ES-I3 (cell line): Measurements from ENCODE around the gene GNAI2.
"Not testable (repeated sequence)": the region's sequence is repeated elsewhere in the genome, so short reads cannot be mapped to it uniquely, and the experiment has no call there.

ENCODE experiments used
- H3K36me3 ChIP-seq: 2 replicates; pipeline ENCODE4 v1.6.1; 2013; ENCODE audit warnings: mild to moderate bottlenecking, low read length, control low read depth, moderate library complexity; ENCODE audit not compliant: insufficient read depth
- H3K4me1 ChIP-seq: 2 replicates; pipeline ENCODE4 v1.6.1; 2013; ENCODE audit warnings: mild to moderate bottlenecking, control low read depth, low read length; ENCODE audit not compliant: insufficient read depth
- H3K9ac ChIP-seq: 2 replicates; pipeline ENCODE4 v1.6.1; 2013; ENCODE audit warnings: low read depth, mild to moderate bottlenecking, low read length, moderate library complexity
- H3K9me3 ChIP-seq: 2 replicates; pipeline ENCODE4 v1.6.1; 2013; ENCODE audit warnings: mild to moderate bottlenecking, low read length, moderate library complexity; ENCODE audit not compliant: control insufficient read depth, insufficient read depth

Gene GNAI2

GRCh38 chr3:50241163-50241562 lies 5.2 kb downstream of the GNAI2 start:
- Histone ChIP-seq H3K9ac (peak overlapping the region; percentile 33; the same call in 1 of the 2 replicates), H3K36me3 (no peaks in the 10 kb centered on the region; the same call in 1 of the 2 replicates), H3K9me3 (no peaks in the 10 kb centered on the region), H3K4me1 (peaks cover 49% of the 10 kb centered on the region)

GRCh38 chr3:50241713-50242380 lies 5.8 kb downstream of the GNAI2 start:
- Histone ChIP-seq H3K9ac (peak overlapping the region; percentile 33; the same call in 1 of the 2 replicates), H3K9me3 (no peaks in the 10 kb centered on the region), H3K36me3 (no peaks in the 10 kb centered on the region; the same call in 1 of the 2 replicates), H3K4me1 (peaks cover 55% of the 10 kb centered on the region)

- Histone ChIP-seq H3K9me3 (no peaks in the 10 kb centered on the region), H3K4me1 (peaks cover 61% of the 10 kb centered on the region), H3K9ac (no peak overlapping the region), H3K36me3 (no peaks in the 10 kb centered on the region; the same call in 1 of the 2 replicates)
Observed at GRCh38 chr3:50242381-50242770, 6.4 kb downstream of the GNAI2 start.

- no peaks in the 10 kb centered on the region; the same call in 1 of the 2 replicates for H3K36me3 ChIP-seq
- no peak overlapping the region for H3K9ac ChIP-seq
- peaks cover 61% of the 10 kb centered on the region for H3K4me1 ChIP-seq
- no peaks in the 10 kb centered on the region for H3K9me3 ChIP-seq
Observed at GRCh38 chr3:50242851-50243542, 7.0 kb downstream of the GNAI2 start.

GRCh38 chr3:50243543-50243895 lies 7.5 kb downstream of the GNAI2 start:
- no peak overlapping the region for H3K9ac ChIP-seq
- H3K9me3 ChIP-seq = no peaks in the 10 kb centered on the region
- peaks cover 61% of the 10 kb centered on the region for H3K4me1 ChIP-seq
- no peaks in the 10 kb centered on the region; the same call in 1 of the 2 replicates for H3K36me3 ChIP-seq

GRCh38 chr3:50244813-50245212 lies 8.8 kb downstream of the GNAI2 start:
- not testable (repeated sequence) for H3K9me3 ChIP-seq, H3K36me3 ChIP-seq, H3K9ac ChIP-seq
- H3K4me1 ChIP-seq = peaks cover 50% of the 10 kb centered on the region

- Histone ChIP-seq H3K9ac (peak overlapping the region; percentile 26), H3K36me3 (no peaks in the 10 kb centered on the region; the same call in 1 of the 2 replicates), H3K4me1 (peaks cover 45% of the 10 kb centered on the region), H3K9me3 (no peaks in the 10 kb centered on the region)
Observed at GRCh38 chr3:50245251-50245745, 9.3 kb downstream of the GNAI2 start.

- no peaks in the 10 kb centered on the region for H3K9me3 ChIP-seq
- H3K4me1 ChIP-seq = peaks cover 44% of the 10 kb centered on the region
- H3K36me3 ChIP-seq = no peaks in the 10 kb centered on the region; the same call in 1 of the 2 replicates
- H3K9ac ChIP-seq = peak overlapping the region; percentile 26
Observed at GRCh38 chr3:50245831-50246516, 10.0 kb downstream of the GNAI2 start.

GRCh38 chr3:50246517-50246954 lies 10.5 kb downstream of the GNAI2 start:
- Histone ChIP-seq H3K9me3 (no peaks in the 10 kb centered on the region), H3K36me3 (no peaks in the 10 kb centered on the region; the same call in 1 of the 2 replicates), H3K9ac (0 out of 2 replicates have a peak overlapping the region, but pooled peaks have one; percentile 9), H3K4me1 (peaks cover 41% of the 10 kb centered on the region)

- H3K9ac ChIP-seq = no peak overlapping the region
- no peaks in the 10 kb centered on the region for H3K9me3 ChIP-seq
- no peaks in the 10 kb centered on the region; the same call in 1 of the 2 replicates for H3K36me3 ChIP-seq
- peaks cover 22% of the 10 kb centered on the region for H3K4me1 ChIP-seq
Observed at GRCh38 chr3:50248387-50248786, 12.4 kb downstream of the GNAI2 start.

GRCh38 chr3:50249457-50249856 lies 13.5 kb downstream of the GNAI2 start:
- H3K9me3 ChIP-seq = no peaks in the 10 kb centered on the region
- no peak overlapping the region for H3K9ac ChIP-seq
- no peaks in the 10 kb centered on the region; the same call in 1 of the 2 replicates for H3K36me3 ChIP-seq
- H3K4me1 ChIP-seq = peaks cover 20% of the 10 kb centered on the region

GRCh38 chr3:50250514-50250913 lies 14.5 kb downstream of the GNAI2 start:
- no peaks in the 10 kb centered on the region for H3K9me3 ChIP-seq
- peaks cover 20% of the 10 kb centered on the region for H3K4me1 ChIP-seq
- no peaks in the 10 kb centered on the region; the same call in 1 of the 2 replicates for H3K36me3 ChIP-seq
- H3K9ac ChIP-seq = no peak overlapping the region

GRCh38 chr3:50251220-50251619 lies 15.2 kb downstream of the GNAI2 start:
- no peak overlapping the region for H3K9ac ChIP-seq
- H3K36me3 ChIP-seq = no peaks in the 10 kb centered on the region; the same call in 1 of the 2 replicates
- H3K9me3 ChIP-seq = no peaks in the 10 kb centered on the region
- H3K4me1 ChIP-seq = peaks cover 16% of the 10 kb centered on the region

- Histone ChIP-seq H3K36me3 (peaks cover 3% of the 10 kb centered on the region), H3K4me1 (0 out of 2 replicates have a peak, but pooled peaks cover 5% of the 10 kb centered on the region), H3K9me3 (no peaks in the 10 kb centered on the region), H3K9ac (no peak overlapping the region)
Observed at GRCh38 chr3:50254577-50255250, 18.7 kb downstream of the GNAI2 start.
